Cerebellar cortex (tissue), 1 donor: ENCODE results near the gene TNS4.

Source experiments
- DNase-seq: peaks from one replicate; pipeline ENCODE4 v3.0.0-alpha.2; 2015; ENCODE audit warnings: low spot score

Gene TNS4

GRCh38 chr17:40515491-40516041 lies 14.1 kb upstream of the TNS4 start:
- no peak for DNase-seq

- no peak for DNase-seq
Measured at GRCh38 chr17:40515011-40515410, 13.6 kb upstream of the TNS4 start.

GRCh38 chr17:40514013-40514875 lies 12.8 kb upstream of the TNS4 start:
- no peak for DNase-seq

- DNase-seq: no peak
Measured at GRCh38 chr17:40511667-40512220, 10.3 kb upstream of the TNS4 start.

GRCh38 chr17:40511136-40511535 lies 9.7 kb upstream of the TNS4 start:
- DNase-seq: no peak

- peak; percentile 78 for DNase-seq
Measured at GRCh38 chr17:40510328-40510648, 8.9 kb upstream of the TNS4 start.

- DNase-seq: no peak
Measured at GRCh38 chr17:40509626-40510327, 8.4 kb upstream of the TNS4 start.

- DNase-seq: no peak
Measured at GRCh38 chr17:40506786-40507185, 5.4 kb upstream of the TNS4 start.

GRCh38 chr17:40503154-40503553 lies 1.7 kb upstream of the TNS4 start:
- no peak for DNase-seq

- DNase-seq: no peak
Measured at GRCh38 chr17:40502716-40503115, 1.3 kb upstream of the TNS4 start.

GRCh38 chr17:40500709-40501108 lies 714 bp downstream of the TNS4 start:
- DNase-seq: no peak

- DNase-seq: no peak
Measured at GRCh38 chr17:40500190-40500589, 1.2 kb downstream of the TNS4 start.

- peak; percentile 89 for DNase-seq
Measured at GRCh38 chr17:40499551-40500189, 1.8 kb downstream of the TNS4 start.

GRCh38 chr17:40498281-40499084 lies 2.9 kb downstream of the TNS4 start:
- DNase-seq: no peak

- DNase-seq: no peak
Measured at GRCh38 chr17:40497695-40498094, 3.7 kb downstream of the TNS4 start.

- DNase-seq: no peak
Measured at GRCh38 chr17:40496634-40497420, 4.6 kb downstream of the TNS4 start.

- DNase-seq: no peak
Measured at GRCh38 chr17:40496170-40496569, 5.3 kb downstream of the TNS4 start.

- peak; percentile 78 for DNase-seq
Measured at GRCh38 chr17:40495140-40495539, 6.3 kb downstream of the TNS4 start.

- DNase-seq: no peak
Measured at GRCh38 chr17:40493697-40494096, 7.7 kb downstream of the TNS4 start.

- DNase-seq: no peak
Measured at GRCh38 chr17:40491486-40491885, 9.9 kb downstream of the TNS4 start.

- no peak for DNase-seq
Measured at GRCh38 chr17:40490982-40491381, 10.4 kb downstream of the TNS4 start.
